Activated naive CD4-positive, alpha-beta T cell treated with Interleukin-2 at 50 U/mL for 16 hours (primary cell): ENCODE results near the gene TANGO2.
A peak's percentile ranks its signal among the peaks of the same experiment; 100 is the strongest.

Source experiments
- DNase-seq: peaks from one replicate; pipeline ENCODE4 v3.0.0-alpha.2; 2020

The TANGO2 gene, protein sequence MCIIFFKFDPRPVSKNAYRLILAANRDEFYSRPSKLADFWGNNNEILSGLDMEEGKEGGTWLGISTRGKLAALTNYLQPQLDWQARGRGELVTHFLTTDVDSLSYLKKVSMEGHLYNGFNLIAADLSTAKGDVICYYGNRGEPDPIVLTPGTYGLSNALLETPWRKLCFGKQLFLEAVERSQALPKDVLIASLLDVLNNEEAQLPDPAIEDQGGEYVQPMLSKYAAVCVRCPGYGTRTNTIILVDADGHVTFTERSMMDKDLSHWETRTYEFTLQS

DNA sequence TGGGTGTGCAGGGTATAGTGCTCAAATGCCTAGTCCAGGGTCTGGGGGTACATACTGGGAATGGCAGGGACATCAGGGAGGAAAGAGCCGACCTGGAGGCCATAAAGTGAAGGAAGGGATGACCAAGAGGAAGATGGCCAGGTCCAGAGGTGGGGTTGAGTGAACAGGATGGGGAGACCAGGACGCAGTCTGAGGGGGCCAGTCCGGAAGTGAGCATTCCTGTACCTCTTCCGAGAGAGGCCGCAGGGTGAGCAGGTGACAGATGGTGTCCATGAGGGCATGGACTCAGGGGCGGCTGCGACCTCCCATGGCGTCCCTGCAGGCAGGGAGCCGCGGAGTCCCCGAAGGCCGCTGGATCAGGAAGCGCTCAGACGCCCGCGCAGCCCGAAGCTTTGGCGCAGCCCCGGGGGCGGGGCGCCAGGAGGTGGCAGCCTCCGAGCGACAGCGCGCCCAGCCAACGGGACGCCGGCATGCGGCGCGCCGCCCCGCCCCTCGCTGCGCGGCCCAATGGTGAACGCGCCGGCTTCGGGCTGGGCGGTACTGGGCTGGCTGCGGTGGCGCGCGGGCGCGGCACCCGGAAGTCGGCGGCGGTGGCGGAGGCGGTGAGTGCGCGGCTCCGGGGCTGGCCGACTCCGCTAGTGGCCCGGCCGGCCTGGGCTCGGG lies at the start of gene TANGO2:
TSS of gene TANGO2 (plus strand) at position 578 of the 663 bp plus-strand sequence. CDS start 15,689 bp downstream, outside the sequence.
- DNase-seq: peak; percentile 93

DNA sequence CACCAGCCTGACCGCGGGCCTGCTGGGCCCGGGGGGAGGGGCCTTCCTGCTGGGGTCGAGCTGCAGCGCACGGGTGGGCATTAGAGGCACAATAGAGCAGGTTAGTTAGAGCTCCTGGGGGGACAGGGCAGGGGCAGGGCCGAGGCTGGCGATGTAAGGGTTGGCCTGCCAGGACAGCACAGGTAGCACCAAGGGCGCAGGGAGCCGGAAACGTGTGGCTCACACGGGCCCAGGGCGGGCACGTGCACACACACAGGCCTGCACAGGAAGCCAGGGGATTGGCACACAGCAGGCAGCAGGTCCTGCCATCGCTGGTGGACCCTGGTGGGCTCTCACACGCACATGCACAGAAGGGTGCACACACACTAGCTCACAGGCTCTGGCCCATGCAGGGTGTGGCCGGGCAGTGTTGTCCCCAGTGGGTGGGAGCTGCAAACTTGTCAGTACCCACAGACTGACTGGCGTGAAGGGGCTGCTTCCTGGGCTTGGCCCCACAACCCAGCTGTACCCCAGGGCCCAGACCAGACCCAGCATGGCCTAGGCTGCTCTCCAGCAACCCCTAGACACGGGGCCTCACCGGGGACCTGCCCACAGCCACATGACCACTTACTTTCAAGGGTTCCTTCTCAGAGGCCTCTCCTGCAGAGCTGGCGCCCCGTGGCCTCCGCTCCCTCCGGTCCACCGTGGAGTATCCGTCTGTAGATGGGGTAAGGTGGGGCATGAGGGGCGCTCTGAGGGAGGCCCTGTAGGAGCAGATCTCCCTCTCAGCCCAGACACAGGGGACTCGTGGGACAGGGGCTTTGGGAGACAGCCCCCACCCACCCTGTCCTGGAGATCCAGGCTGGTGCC lies 49.4 kb upstream of the TANGO2 start:
- no peak for DNase-seq

DNA sequence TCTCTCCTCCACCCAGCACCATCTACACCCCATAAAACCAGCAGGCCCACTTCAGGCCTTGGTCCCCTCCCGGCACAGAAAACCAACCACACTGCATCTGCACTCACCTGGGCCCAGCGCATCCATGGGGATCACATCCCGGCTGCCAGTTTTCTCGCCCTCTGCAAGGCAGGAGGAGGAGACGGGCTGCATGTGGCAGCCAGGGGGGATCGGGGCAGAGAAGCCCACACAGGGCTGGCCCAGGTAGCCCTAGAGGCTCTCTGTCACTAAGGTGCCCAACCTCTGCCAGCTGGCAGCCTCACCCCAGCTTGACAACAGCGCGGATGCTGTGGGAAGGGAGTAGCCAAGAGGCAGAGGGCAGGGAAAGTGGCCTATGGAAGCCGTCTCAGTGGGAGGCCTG lies 48.7 kb upstream of the TANGO2 start:
- DNase-seq: no peak

GRCh38 chr22:19972652-19973550 lies 48.0 kb upstream of the TANGO2 start:
- DNase-seq: no peak

DNA sequence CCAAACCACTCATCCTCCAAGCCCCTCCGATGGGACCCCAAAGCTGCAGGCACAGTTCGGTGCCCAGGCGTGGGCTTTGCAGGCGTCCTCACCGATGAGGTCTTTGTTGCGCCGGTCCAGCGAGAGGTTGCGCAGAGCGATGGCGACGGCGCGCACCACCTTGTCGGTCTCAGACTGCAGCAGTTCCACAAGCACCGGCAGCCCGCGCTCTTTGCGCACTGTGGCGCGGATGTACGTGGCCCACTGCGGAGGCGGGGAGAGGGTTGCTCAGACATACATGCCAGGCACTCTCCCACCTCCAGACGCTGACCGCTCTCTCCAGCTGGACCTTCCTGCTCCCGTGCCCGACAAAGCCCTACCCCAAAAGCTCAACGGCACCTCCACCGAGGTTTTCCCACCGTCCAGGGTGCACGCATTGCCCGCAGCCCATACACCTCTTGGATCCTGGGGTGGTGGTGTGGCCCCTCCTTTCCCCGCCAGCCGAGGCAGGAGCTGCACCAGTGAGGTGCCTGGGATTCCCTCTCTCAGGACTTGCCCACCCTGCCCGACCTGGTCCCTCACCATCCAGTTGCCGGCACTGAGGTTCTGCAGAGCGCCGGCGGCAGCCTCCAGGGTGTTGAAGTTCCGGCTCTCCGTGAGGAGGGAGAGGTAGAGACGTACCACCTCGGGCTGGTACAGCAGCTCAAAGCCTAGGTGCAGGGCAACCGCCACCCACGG lies 47.2 kb upstream of the TANGO2 start:
- no peak for DNase-seq

GRCh38 chr22:19974268-19974861 lies 46.5 kb upstream of the TANGO2 start:
- DNase-seq: no peak

- no peak for DNase-seq
Measured at GRCh38 chr22:19974935-19975706, 45.8 kb upstream of the TANGO2 start.

GRCh38 chr22:19975707-19976035 lies 45.2 kb upstream of the TANGO2 start:
- no peak for DNase-seq

DNA sequence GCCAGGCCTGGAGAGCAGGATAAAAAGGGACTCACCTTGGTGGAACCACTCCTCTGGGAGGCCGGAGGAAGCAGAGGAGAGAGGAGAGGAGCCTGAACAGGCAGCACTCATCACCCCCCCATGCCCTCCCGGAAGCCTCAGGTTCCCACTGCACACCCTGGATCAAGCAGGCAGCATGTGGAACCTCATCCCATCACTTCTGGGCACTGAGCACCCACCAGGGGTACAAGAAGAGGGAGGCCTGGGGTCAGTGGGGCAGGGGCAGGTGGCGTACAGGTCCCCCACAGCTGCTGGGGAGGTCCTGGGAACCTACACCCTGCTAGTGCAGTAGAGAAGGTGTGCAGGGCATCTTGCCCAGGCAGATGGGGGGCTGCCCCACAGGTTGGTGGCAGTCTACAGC lies 44.2 kb upstream of the TANGO2 start:
- no peak for DNase-seq

- DNase-seq: no peak
Measured at GRCh38 chr22:19977296-19978243, 43.3 kb upstream of the TANGO2 start.

- no peak for DNase-seq
Measured at GRCh38 chr22:19978748-19979147, 42.2 kb upstream of the TANGO2 start.

- DNase-seq: no peak
Measured at GRCh38 chr22:19979712-19980493, 41.0 kb upstream of the TANGO2 start.

DNA sequence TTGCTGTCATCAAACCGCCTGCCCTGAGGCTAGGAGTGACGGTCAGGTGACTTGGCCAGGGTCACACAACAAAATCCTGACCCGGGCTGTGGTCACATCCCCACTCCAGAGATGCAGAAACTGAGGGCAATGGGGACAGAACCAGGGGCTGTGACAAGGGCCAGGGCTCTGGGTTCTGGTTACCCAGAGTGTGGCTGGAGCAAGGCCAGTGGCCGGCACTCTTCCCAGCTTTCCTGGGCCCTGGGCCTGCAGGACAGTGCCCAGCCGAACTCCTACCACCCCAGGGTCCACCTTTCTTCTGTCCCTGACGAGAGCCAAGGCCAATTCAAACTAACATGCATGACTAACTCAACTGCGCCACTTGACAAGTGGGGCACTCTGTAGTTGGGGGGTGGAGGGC lies 40.1 kb upstream of the TANGO2 start:
- no peak for DNase-seq

- no peak for DNase-seq
Measured at GRCh38 chr22:19981171-19981960, 39.5 kb upstream of the TANGO2 start.

- no peak for DNase-seq
Measured at GRCh38 chr22:19981961-19982920, 38.7 kb upstream of the TANGO2 start.

DNA sequence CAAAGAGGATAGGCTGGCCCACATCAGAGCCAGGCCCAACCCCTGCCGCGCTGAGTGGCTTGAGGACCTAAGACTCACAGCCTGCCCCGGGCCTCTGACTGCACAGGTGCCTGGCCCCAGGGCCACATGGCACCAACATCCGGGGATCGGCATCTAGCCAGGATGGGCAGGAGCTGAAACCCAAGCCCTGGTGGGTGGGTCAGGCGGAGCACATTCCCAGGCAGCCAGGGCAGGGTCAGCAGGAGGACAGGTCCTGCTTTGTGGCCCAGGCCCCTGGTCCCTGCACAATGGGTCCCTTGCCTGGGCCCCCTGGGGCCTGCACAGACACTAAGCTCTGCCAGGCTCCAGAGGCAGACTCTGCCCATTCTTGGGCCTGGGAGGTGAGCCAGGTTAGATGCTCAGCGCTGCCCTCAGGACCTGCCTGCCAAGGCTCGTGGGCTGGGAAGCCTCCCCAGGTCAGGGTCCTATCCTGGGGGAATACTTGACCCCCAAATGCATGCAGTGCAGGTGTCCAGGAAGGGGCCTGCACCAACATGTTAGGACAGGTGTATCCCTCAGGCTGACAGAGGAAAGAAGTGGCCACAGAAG lies 37.8 kb upstream of the TANGO2 start:
- no peak for DNase-seq
